GM21737 (cell line): ENCODE results near the gene IL1RAPL2.
"Not testable (repeated sequence)": the region's sequence is repeated elsewhere in the genome, so short reads cannot be mapped to it uniquely, and the experiment has no call there.

Experiments
- ATAC-seq: cut with Tn5 transposase; IDR thresholded peaks from one replicate; pipeline ENCODE4 v1.9.1; 2021; ENCODE audit warnings: mild to moderate bottlenecking, moderate library complexity; ENCODE audit not compliant: unreplicated experiment

The IL1RAPL2 gene

DNA sequence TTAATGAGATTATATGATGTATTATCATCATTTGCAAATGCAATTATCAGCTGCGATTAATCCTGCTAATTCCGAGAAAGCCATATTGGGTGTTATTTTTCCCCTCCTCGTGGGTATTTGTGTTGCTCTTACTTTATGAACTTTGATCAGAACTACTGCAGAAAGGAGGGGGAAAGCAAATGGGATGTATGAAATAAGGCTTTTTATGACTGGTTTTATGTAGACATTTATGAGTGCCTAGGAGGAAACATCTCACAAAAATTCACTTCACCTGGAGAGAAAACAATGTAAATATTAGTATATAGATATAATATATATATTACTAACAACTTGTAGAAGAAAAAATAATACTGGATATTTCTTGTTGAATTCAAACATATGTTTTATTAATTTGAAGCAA is 440.1 kb downstream of the IL1RAPL2 start:
- no peak for ATAC-seq

DNA sequence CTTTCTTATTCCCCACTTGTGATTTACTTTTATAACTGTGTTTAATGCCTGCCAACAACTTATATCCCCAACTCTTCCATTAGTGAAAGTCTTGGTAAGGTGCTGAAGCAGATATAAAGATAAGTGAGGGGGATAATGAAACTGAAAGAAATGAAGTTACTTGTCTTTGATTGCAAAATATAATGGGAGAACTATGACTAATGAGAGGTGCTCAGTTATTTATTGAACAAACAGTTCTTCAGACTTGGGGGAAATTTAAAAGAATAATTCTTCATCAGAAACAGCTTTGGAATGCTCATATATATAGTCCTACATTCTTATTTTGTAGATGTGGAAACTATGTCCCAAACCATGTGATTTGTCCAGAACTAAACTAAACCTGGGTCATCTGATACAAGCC is 441.0 kb downstream of the IL1RAPL2 start:
- ATAC-seq: no peak

DNA sequence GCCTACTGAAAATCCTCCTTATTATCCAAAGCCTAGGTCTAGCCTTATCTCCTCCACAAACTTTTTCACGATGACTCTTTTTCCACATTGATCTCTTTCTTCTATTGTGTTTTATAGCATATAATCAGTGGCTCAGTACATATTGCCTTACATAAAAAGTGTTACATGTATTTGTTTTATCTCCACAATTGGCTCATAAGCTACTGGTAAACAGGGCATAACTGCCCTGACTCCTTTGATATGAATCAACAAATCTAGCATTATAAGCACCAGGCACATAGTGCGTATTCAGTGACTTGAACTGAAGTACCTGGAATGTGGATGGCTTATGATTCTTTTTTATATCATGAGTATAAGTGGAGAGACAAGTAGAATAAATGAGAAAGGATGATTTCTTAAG is 447.7 kb downstream of the IL1RAPL2 start:
- no peak for ATAC-seq

DNA sequence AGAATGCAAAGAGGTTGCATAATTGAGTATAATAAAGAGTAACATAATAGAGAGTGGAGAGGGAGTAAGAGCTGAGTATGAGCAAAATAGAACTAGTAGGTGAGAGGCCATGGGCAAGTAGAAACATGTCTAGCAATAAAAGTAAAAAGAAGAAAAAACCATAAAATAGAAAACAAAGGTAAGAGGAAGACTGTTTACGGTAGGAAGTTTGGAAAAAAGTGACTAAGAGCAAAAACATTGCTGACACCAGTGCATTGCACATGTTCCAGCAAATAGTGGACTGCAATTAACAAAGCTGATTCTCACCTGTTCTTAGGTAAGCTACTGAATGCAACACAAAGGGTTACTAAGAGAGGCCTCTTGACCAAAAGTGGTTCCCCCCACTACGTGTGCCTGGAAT is 451.6 kb downstream of the IL1RAPL2 start:
- ATAC-seq: no peak

DNA sequence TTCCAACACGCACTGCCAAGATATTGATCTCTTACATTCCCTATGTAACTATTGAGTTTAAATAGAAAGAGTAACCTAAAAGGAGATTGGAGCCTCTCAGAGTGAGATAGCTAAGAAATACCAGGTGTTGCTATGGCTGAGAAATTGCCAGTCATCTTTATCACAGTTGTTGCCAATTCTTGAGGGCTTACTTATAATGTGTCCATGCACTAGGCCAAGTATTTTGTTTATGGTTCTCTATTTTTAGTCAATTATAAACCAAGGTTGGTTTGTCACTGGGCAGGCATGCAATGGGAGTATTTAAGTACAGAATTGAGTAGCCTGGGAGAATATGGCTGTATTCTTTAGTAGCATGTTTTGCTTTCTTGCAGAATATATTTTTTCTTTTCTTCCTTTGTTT is 452.9 kb downstream of the IL1RAPL2 start:
- no peak for ATAC-seq

DNA sequence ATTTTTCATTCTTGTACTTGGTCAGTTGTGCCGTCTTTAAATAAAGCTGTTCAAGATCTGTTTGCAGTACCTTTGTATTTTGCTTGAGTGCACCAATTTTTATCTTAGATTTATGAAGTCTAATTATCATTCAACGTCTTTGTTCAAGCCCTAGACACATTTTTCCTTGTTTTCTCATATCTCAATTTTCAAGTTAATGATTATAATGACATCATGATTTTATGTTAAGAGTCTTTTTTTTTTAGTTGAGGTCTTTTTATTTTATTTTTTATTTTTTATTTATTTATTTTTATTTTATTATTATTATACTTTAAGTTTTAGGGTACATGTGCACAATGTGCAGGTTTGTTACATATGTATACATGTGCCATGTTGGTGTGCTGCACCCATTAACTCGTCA is 463.0 kb downstream of the IL1RAPL2 start:
- not testable (repeated sequence) for ATAC-seq

DNA sequence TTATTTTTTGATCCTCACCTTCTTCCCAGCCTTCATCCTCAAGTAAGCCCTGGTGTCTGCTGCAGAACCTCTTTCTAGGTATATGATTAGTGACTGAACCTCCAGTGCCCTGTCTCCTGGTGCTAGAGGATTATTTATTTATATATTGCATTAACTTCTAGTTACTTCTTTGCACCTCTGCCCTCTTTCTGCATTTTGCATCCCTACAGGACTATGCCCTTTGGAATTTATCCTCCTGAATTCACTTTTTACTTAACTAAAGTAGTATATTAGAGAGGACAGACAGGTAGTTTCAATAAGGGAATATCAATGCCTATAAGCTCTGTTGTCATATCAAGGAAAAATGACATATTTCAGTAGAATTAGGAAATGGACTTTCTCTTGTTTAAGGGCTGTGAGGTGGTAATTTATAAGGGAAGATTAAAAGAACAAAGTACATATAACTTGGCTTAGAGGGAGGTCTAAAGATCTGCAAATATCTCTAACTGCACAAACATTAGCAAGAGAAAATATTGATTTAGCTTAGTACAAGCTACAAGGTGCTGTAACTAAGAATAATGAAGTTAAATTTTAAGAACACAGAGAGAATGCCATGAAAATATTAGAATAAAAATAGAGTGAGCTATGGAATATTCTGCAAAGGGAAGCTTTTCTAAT is 472.8 kb downstream of the IL1RAPL2 start:
- ATAC-seq: no peak

DNA sequence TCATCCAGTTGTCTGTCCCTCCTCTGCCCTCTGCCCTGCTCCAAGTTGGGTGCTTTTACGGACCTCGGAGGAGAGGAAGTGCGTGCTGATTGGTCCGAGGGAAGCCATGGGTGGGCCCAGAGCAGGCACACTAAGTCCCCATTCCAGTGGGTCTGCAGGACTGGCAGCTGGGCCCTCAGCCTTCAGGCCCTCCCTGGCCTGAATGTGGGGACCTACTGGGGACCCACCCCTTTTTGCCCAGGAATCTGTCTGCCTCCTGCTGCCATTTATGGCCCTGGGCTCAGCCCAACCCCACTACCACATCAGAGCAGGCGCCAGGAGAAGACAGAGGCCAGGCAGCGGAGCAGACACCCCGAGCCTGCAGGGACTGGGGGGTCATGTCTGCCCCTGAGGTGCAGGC is 484.9 kb downstream of the IL1RAPL2 start:
- no peak for ATAC-seq

DNA sequence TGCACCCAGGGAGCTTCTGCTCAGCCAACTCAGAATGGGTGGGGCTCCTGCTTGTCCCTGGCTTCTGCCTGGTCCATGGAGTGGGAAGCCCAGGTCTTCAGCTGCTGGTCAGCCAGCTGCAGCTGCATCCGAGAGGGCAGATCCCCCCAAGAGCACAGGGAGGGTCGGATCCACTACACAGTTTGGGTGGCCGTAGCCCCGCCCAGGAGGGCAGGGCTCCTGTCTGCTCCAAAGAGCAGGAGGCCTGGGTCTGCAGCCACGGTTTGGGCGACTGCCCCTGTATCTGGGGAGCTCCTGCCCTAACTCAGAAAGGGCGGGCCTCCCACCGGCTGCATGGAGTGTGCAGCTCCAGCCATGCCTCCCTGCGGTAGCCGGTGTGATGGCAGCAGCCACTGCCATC is 485.4 kb downstream of the IL1RAPL2 start:
- no peak for ATAC-seq

DNA sequence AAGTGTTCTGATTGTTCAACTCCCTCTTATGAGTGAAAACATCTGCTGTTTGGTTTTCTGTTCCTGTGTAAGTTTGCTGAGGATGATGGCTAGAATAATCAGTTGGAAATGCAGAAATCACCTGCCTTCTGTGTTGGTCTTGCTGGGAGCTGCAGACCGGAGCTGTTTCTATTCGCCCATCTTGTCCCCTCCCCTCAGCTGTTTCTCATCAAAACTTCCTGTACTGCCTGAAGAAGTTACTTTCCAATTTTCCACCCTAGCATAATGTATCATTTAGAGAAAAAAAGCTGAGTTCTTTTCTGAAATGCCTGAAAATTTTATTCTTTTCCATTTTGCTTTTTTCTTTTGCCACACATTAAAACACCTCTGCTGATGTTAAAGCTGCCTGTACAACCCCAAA is 486.9 kb downstream of the IL1RAPL2 start:
- no peak for ATAC-seq

DNA sequence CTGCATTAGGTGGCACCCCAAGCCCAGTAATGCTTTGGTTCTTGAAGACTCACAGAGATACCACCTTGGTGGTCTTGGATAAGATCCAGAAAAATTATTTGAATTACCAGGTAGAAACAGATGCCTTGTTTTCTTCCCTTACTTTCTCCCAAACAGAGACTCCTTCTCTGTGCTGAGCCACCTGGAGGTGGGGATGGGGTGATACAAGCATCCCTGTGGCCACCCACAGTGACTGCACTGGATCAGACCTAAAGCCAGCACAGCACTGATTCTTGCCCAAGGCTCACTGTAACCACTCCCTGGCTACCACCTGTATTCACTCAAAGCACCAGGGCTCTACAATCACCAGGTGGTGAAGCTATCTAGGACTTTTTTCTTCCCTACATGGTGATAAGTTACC is 497.7 kb downstream of the IL1RAPL2 start:
- no peak for ATAC-seq

DNA sequence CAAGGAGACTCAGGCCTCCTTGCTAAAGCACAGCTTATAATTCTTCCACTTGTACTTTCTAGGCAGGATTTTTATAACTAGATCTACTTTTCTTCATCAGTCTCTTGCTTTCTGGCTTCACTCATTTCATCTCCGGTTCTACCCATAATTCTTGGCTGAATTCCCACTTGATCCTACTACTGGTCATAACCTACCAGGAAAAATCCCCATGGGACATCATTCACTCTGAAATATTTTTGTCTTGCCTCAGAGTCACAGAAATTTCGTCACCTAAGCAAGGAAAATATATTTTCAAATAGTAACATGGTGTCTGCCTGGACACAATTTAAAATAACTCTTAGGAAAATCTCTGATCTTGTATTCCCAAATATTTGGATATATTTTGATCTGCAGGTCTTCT is 532.2 kb downstream of the IL1RAPL2 start:
- no peak for ATAC-seq

DNA sequence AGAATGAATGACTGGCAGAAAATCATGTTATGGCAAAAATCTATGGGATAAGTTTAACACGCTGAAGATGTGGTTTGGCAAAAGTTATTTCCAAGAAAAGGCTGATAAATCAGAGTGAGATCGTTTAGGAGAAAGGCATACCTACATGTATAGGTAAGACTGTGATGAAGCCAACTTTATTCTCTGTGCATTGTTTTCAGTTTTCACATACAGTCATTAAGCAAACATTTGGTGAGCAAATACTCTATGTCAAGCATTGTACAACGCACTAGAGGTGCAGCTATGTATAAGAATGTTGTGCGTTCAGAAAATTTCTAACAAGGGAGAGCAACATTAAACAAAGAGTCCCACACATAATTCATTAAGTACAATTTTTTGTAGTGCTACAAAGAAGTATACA is 532.8 kb downstream of the IL1RAPL2 start:
- ATAC-seq: no peak

DNA sequence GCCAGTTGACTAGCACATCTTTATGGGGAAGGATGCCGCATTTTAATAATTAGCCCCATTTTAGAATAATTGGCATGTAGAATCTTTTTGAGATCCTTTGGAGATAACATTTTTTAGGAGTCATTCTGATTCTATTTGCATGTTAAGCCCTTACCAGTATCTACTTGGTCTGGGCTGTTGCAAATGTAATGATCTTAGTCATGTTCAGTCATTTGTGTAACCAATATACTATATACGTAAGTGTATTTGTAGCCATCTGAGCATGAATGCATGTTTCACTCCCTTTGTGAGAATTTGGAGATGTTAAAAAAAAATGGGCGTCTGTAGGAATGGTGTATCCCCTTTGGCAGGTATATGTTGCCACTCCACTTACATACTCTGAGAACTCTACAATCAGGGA is 535.4 kb downstream of the IL1RAPL2 start:
- no peak for ATAC-seq

DNA sequence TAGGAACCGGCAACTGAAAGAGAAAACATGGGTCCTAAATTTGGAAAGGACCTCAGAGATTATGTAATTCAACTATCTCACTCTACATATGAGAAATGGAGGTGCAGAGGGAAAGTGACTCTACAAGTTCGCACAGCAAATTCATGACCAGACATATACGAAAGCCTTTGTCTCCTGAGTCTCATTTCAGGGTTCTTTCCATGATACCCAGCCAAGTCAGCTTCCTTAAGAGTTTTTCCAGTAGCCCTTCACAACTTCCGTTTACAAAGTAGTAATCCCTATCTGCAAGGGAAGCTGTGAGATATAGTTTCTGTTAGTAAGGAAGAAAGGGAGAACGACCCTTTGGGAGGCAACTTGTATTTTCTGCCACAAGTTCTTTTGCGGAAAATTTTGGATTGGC is 543.9 kb downstream of the IL1RAPL2 start:
- no peak for ATAC-seq

DNA sequence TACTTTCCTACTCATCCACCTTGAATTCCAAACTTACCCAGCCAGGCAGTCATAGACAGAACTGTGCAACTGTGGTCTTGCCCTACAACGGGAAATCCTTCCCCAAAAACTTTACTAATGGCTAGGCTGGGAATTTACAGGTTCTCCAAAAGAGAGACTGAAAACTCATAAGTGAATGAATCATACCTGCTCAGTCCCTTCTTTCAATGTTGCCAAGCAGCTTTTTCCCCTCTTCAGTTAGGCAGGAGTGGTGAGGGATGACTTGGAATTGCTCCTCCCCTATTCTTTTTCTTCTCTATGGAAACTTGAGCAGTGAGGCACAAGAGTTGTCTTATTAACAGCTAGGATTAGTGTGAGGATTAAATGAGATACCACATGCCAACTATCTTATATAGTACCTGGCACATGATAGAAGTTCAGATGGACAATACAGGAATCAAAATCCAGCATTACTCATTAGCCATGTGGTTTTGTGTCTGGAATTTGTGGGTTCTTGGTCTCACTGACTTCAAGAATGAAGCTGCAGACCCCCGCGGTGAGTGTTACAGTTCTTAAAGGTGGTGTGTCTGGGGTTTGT is 548.6 kb downstream of the IL1RAPL2 start:
- no peak for ATAC-seq

DNA sequence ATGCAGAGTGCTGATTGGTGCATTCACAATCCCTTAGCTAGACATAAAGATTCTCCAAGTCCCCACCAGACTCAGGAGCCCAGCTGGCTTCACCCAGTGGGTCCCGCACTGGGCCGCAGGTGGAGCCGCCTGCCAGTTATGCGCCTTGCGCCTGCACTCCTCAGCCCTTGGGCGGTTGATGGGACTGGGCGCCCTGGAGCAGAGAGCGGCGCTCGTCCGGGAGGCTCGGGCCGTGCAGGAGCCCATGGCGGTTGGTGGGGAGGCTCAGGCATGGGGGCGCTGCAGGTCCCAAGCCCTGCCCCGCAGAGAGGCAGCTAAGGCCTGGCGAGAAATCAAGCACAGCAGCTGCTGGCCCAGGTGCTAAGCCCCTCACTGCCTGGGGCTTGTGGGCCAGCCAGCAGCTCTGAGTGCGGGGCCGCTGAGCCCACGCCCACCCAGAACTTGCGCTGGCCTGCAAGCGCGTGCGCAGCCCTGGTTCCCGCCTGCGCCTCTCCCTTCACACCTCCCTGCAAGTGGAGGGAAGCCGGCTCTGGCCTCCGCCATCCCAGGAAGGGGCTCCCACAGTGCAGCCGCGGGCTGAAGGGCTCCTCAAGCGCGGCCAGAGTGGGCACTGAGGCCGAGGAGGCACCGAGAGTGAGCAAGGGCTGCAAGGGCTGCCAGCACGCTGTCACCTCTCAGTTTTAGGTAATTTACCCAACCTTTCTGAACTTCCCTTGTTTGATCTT is 549.8 kb downstream of the IL1RAPL2 start:
- ATAC-seq: not testable (repeated sequence)

DNA sequence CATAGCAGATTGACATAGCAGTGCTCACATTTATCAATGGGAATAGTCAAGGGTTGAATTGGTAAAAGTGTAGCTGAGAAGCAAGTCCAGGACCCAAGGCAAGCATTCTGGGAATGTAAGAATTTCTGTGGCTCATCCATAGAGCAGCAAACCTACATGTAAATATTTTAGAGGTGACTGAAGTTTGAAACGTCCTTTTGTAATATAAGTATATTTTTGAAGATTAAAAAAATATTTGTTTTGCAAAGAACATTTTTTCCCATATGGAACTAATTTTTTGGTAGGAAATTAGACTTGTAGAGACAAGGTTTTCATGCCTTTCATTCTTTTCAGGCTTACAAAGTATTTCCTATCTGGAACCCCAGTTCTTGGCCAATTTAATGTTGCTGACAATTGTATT is 550.5 kb downstream of the IL1RAPL2 start:
- ATAC-seq: no peak

DNA sequence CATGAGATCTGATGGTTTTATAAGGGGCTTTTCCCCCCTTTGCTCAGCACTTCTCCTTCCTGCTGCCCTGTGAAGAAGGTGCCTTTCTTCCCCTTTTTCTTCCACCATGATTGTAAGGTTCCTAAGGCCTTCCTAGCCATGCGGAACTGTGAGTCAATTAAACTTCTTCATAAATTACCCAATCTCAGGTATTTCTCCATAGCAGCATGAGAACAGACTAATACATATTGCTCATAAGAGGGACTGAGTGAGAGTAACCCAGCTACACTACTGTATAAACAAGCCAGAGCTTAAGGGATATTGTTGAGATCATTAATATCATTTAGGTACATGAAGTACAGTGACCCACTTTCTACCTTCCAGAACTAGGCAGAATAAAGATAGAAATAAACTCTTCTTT is 551.6 kb downstream of the IL1RAPL2 start:
- ATAC-seq: no peak

DNA sequence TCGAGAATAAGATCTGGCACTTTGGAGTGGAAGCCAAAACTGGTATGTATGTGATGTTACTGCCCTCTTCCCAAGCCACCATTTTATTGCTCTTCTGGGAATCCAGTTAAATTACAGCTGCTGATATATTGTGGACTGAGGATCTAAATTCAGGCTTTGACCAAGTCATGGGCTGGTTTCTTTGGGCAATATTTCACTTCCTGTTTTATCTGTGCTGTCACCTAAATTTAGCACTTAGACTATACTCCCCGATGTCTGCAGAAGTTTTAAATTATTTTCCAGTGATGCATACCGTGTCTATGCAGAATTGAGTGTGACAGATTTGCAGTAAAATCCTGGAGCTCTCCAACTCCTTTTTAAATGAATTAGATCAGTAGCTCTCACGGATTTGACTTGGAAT is 554.5 kb downstream of the IL1RAPL2 start:
- ATAC-seq: no peak

DNA sequence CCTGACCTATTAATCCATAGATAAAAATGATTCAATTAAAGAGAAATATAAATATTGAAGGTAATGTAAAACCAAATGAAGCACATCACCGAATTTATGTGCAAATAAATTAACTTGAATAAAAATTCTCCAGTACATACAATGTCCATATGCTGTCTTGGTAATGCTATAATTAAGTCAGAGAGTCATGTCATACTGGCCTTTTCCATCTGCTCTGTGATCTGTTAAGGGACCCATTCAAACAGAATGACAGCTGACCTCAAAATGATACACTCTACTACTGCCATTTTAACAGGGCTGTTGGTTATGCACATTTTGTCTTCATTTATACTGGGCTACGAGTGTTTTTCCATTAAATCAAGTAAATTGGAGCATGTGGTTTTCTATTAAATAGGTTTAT is 555.2 kb downstream of the IL1RAPL2 start:
- ATAC-seq: no peak

DNA sequence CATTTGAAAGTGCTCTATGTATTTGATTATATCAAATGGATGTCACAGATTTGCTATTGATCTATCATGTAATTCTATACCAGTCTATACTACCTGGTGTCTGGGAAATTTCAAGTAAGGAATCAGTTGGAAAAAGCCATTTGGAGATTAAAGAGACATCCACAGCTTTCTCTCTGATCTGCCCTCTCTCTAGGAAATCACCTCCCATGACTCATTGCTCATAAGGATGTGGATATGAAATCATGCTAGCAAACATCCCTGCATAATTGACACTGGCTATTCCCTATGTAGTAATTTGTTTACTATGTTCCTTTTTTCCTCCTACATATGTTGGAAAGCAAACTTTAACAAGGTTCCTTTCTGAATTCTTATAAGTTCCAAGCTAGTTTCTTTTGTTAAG is 560.2 kb downstream of the IL1RAPL2 start:
- ATAC-seq: no peak
